Ishikawa (cell line): ENCODE results near the gene TMEM45A.

Experiments
- CEBPB ChIP-seq: IDR thresholded peaks from 2 replicates; pipeline ENCODE4 v1.6.1; 2012
- CREB1 ChIP-seq: IDR thresholded peaks from 2 replicates; pipeline ENCODE4 v1.6.1; 2012; ENCODE audit warnings: low read depth
- EGR1 ChIP-seq: IDR thresholded peaks from 2 replicates; pipeline ENCODE4 v1.6.1; 2012
- EP300 ChIP-seq: IDR thresholded peaks from 2 replicates; pipeline ENCODE4 v1.6.1; 2012; ENCODE audit warnings: borderline replicate concordance
- FOXM1 ChIP-seq: IDR thresholded peaks from 2 replicates; pipeline ENCODE4 v1.6.1; 2012; ENCODE audit warnings: low read depth, borderline replicate concordance
- NFIC ChIP-seq: IDR thresholded peaks from 2 replicates; pipeline ENCODE4 v1.6.1; 2012
- RAD21 ChIP-seq: IDR thresholded peaks from 2 replicates; pipeline ENCODE4 v1.6.1; 2012; ENCODE audit warnings: low read depth
- TAF1 ChIP-seq: IDR thresholded peaks from 2 replicates; pipeline ENCODE4 v1.6.1; 2012; ENCODE audit warnings: low read depth, mild to moderate bottlenecking
- TCF12 ChIP-seq: IDR thresholded peaks from 2 replicates; pipeline ENCODE4 v1.6.1; 2012; ENCODE audit warnings: low read depth
- TEAD4 ChIP-seq: IDR thresholded peaks from 2 replicates; pipeline ENCODE4 v1.6.1; 2012
- YY1 ChIP-seq: IDR thresholded peaks from 2 replicates; pipeline ENCODE4 v1.6.1; 2012; ENCODE audit warnings: low read depth
- ZBTB7A ChIP-seq: IDR thresholded peaks from 2 replicates; pipeline ENCODE4 v1.6.1; 2012; ENCODE audit warnings: low read depth
- TF ChIP-seq, protein P1 (sequence below): IDR thresholded peaks from 2 replicates; pipeline ENCODE4 v1.6.1; 2012; ENCODE audit warnings: low read depth, mild to moderate bottlenecking
- TF ChIP-seq, protein P2 (sequence below): IDR thresholded peaks from 2 replicates; pipeline ENCODE4 v1.6.1; 2012
- TF ChIP-seq, protein P3 (sequence below): IDR thresholded peaks from 2 replicates; pipeline ENCODE4 v1.6.1; 2012

TMEM45A gene

DNA sequence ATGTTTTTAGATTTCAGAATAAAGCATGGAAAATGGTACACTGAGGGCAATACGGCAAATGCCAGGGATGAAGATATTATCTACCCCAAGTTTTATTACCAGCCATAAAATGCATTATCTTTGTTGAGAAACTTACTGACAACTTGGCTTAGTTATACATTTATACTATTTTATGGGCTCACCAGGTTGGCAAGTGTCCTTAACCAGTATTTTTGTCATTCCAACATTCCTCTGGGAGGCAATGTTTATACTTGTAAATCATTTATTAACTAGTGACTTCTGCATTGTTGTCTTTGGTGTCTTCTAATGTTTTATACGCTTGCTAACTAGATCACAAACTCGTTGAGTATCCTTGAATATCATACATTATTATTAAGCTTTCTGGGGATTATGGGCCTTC is 99.0 kb downstream of the TMEM45A start:
- TF ChIP-seq EP300 (no peak), EGR1 (no peak), NFIC (no peak), CEBPB (no peak), RAD21 (no peak), TCF12 (no peak), ZBTB7A (no peak), TEAD4 (no peak), FOXM1 (no peak), YY1 (no peak)
- TF ChIP-seq, protein P1, sequence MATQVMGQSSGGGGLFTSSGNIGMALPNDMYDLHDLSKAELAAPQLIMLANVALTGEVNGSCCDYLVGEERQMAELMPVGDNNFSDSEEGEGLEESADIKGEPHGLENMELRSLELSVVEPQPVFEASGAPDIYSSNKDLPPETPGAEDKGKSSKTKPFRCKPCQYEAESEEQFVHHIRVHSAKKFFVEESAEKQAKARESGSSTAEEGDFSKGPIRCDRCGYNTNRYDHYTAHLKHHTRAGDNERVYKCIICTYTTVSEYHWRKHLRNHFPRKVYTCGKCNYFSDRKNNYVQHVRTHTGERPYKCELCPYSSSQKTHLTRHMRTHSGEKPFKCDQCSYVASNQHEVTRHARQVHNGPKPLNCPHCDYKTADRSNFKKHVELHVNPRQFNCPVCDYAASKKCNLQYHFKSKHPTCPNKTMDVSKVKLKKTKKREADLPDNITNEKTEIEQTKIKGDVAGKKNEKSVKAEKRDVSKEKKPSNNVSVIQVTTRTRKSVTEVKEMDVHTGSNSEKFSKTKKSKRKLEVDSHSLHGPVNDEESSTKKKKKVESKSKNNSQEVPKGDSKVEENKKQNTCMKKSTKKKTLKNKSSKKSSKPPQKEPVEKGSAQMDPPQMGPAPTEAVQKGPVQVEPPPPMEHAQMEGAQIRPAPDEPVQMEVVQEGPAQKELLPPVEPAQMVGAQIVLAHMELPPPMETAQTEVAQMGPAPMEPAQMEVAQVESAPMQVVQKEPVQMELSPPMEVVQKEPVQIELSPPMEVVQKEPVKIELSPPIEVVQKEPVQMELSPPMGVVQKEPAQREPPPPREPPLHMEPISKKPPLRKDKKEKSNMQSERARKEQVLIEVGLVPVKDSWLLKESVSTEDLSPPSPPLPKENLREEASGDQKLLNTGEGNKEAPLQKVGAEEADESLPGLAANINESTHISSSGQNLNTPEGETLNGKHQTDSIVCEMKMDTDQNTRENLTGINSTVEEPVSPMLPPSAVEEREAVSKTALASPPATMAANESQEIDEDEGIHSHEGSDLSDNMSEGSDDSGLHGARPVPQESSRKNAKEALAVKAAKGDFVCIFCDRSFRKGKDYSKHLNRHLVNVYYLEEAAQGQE = no peak
- TF ChIP-seq, protein P2, sequence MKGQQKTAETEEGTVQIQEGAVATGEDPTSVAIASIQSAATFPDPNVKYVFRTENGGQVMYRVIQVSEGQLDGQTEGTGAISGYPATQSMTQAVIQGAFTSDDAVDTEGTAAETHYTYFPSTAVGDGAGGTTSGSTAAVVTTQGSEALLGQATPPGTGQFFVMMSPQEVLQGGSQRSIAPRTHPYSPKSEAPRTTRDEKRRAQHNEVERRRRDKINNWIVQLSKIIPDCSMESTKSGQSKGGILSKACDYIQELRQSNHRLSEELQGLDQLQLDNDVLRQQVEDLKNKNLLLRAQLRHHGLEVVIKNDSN = no peak
- TF ChIP-seq, protein P3, sequence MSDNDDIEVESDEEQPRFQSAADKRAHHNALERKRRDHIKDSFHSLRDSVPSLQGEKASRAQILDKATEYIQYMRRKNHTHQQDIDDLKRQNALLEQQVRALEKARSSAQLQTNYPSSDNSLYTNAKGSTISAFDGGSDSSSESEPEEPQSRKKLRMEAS = no peak

DNA sequence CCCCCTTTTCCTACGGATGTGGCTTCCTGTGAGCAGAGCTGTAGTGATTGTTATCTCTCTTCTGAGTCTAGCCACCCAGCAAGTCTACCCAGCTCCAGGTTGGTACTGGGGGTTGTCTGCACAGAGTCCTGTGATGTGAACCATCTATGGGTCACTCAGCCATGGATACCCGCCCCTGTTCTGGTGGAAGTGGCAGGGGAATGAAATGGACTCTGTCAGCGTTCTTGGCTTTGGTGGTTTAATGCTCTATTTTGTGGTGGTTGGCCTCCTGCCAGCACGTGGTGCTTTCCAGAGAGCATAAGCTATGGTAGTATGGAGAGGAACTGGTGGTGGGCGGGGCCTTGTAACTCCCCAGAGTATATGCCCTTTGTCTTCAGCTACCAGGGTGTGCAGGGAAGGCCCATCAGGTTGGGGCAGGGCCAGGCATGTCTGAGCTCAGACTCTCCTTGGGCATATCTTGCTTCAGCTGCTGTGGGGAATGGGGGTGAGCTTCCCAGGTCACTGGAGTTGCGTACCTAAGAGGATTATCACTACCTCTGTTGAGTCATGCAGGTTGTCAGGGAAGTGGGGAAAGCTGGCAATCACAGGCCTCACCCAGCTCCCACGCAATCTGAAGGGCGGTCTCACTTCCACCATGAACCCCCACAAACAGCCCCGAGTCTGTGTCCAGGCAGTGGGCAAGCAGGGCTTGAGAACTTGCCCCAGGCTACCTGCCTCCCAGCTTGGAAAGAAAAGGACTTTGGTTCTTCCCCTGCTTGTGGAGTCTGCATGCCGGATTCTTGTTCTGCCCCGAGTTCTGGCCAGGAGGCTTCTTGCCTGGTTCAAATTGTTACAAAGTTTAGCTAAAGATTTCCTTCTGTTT is 108.0 kb downstream of the TMEM45A start:
- no peak for TF ChIP-seq ZBTB7A
- TF ChIP-seq FOXM1 = no peak
- TF ChIP-seq CEBPB = no peak
- TF ChIP-seq, protein P3 = no peak
- no peak for TF ChIP-seq RAD21
- no peak for TF ChIP-seq YY1
- TF ChIP-seq TAF1 = no peak
- TF ChIP-seq TEAD4 = no peak
- TF ChIP-seq NFIC = no peak
- TF ChIP-seq, protein P1 = no peak
- no peak for TF ChIP-seq EGR1
- TF ChIP-seq TCF12 = no peak
- TF ChIP-seq EP300 = no peak
- TF ChIP-seq, protein P2 = no peak
- no peak for TF ChIP-seq CREB1

DNA sequence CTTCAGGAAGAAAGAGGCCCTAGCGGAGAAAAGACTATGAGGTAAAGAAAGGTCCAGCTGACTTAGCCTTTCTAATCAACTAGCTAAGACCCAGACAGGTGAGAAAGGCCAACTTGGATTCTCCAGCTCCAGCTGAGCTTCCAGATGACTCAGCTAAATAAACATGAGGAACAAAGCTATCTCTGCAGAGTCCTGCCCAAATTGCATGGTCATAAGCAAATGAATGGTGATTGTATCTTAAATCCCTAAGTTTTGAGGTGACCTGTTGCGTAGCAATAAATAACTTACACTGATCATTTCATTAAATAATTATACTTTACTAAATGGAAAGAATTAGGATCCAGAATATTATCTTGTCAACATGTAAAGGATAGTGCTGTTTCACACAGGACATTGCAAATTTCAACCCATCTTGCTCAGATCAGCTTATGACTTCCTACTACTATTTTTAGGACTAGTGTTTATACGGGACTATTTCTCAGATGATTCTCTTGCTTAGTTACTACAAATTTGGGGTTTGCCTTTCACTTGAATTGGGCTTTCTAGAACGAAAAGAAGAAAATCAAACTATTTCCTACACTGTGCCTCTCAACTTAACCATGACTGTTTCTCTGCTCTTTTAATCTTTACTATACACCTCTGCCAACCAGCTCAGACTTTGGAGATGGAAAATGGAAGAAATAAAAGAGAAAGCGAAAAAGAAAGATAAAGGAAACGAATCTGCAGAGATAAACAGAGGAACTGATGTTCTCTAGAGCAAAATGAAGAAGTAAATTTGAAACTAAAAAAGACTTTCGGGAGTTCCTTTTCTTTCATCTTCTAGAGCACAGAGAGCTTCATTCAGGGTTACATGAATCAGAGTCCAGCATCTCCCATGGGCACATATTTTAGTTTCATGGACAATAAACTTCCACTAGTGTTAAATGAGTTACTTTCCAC is 110.4 kb downstream of the TMEM45A start:
- TF ChIP-seq EP300 (no peak), EGR1 (no peak), TEAD4 (no peak), TCF12 (no peak), TAF1 (no peak), CREB1 (no peak), ZBTB7A (no peak), YY1 (no peak), RAD21 (no peak), CEBPB (no peak)
- TF ChIP-seq, protein P3 = no peak
- TF ChIP-seq, protein P1 = no peak
- TF ChIP-seq, protein P2 = no peak
